HL-60 (cell line): Measurements from ENCODE around the gene SPSB4.

Source experiments
- DNase-seq, 2 experiments: peaks; one replicate each; pipeline ENCODE4 v3.0.0-alpha.2; 2010 to 2020; ENCODE audit warnings: low read depth in 1 of 2, low spot score in 1 of 2
- H3K27ac ChIP-seq: fragments of 250-450 bp; sonication (Bioruptor Pico); replicated peaks from 2 replicates; pipeline ENCODE4 v1.5.1; 2020; ENCODE audit warnings: mild to moderate bottlenecking, moderate library complexity
- H3K27me3 ChIP-seq: fragments of 250-450 bp; sonication (Bioruptor Pico); 2 replicates; pipeline ENCODE4 v1.5.1; 2021; ENCODE audit warnings: mild to moderate bottlenecking, moderate library complexity; ENCODE audit not compliant: insufficient read depth, poor library complexity, severe bottlenecking
- H3K4me3 ChIP-seq: replicated peaks from 2 replicates; pipeline ENCODE4 v1.5.1; 2011; ENCODE audit warnings: mild to moderate bottlenecking, control low read depth, low read length; ENCODE audit not compliant: insufficient read depth
- GABPA ChIP-seq: IDR thresholded peaks from 2 replicates; pipeline ENCODE4 v1.6.1; 2012; ENCODE audit warnings: low read depth
- POLR2AphosphoS5 ChIP-seq: IDR thresholded peaks from 2 replicates; pipeline ENCODE4 v1.6.1; 2012; ENCODE audit warnings: low read depth
- REST ChIP-seq: IDR thresholded peaks from 2 replicates; pipeline ENCODE4 v1.6.1; 2012; ENCODE audit warnings: low read depth; ENCODE audit not compliant: insufficient replicate concordance
- SPI1 ChIP-seq: IDR thresholded peaks from 2 replicates; pipeline ENCODE4 v1.6.1; 2012; ENCODE audit warnings: low read depth, mild to moderate bottlenecking, borderline replicate concordance
- TF ChIP-seq, protein P1 (sequence below): IDR thresholded peaks from one replicate; pipeline ENCODE4 v1.5.1; 2011; ENCODE audit warnings: low read length, control low read depth, inconsistent platforms; ENCODE audit not compliant: insufficient read depth

Gene SPSB4

DNA sequence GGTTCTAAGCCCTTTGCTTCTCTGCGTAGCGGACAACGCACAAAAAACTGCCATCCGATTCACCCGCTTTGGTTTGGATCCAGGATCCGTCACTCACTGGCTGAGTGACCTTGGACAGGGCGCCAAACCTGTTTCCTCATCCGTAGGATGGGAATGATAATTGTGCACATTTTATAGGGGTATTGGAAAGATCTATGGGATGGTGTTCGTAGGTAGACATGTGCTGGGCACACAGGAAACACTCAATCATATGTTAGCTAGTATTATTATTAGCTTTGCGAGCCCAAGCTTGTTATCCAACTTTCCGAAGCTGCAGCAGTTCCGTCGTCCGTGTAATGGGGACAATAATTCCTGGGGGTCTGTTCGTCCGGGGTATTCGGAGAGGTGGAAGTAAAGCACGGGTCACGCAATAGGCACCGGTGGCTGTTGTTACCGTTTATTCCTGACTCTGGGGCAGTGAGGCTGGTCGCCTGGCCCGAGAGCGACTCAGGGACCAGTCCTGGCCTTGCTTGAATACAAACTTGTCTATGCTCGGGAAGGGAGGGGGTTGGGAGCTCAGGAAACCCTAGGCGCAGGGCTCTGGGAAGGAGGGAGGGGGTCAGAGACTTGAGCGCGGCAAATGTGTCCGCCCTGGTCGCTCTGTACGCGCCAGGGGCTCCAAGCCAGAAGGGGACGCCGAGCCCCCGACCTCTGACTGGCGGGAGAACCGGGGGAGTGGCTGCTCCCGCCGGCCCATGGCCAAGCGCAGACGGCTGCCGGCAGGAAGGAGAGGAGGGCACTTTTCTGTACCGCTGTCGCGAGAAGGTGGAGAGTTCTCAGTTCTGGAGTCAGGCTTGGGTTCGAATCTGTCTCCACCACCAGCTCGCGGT lies 1.3 kb downstream of the SPSB4 start:
- Histone ChIP-seq H3K27me3 (peaks cover 47% of the 10 kb centered on the region), H3K27ac (no peak overlapping the region), H3K4me3 (no peak overlapping the region)
- TF ChIP-seq SPI1 (no peak), REST (no peak), GABPA (no peak), POLR2AphosphoS5 (no peak)
- TF ChIP-seq, protein P1, sequence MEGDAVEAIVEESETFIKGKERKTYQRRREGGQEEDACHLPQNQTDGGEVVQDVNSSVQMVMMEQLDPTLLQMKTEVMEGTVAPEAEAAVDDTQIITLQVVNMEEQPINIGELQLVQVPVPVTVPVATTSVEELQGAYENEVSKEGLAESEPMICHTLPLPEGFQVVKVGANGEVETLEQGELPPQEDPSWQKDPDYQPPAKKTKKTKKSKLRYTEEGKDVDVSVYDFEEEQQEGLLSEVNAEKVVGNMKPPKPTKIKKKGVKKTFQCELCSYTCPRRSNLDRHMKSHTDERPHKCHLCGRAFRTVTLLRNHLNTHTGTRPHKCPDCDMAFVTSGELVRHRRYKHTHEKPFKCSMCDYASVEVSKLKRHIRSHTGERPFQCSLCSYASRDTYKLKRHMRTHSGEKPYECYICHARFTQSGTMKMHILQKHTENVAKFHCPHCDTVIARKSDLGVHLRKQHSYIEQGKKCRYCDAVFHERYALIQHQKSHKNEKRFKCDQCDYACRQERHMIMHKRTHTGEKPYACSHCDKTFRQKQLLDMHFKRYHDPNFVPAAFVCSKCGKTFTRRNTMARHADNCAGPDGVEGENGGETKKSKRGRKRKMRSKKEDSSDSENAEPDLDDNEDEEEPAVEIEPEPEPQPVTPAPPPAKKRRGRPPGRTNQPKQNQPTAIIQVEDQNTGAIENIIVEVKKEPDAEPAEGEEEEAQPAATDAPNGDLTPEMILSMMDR, result no peak
- no peak for DNase-seq

GRCh38 chr3:141055136-141055535 lies 4.0 kb downstream of the SPSB4 start:
- no peak overlapping the region for H3K4me3 ChIP-seq
- no peak overlapping the region for H3K27ac ChIP-seq
- no peak for DNase-seq
- H3K27me3 ChIP-seq, result peaks cover 30% of the 10 kb centered on the region
- TF ChIP-seq REST, result no peak
- TF ChIP-seq POLR2AphosphoS5, result no peak
- TF ChIP-seq, protein P1, result no peak
- no peak for TF ChIP-seq SPI1
- TF ChIP-seq GABPA, result no peak

DNA sequence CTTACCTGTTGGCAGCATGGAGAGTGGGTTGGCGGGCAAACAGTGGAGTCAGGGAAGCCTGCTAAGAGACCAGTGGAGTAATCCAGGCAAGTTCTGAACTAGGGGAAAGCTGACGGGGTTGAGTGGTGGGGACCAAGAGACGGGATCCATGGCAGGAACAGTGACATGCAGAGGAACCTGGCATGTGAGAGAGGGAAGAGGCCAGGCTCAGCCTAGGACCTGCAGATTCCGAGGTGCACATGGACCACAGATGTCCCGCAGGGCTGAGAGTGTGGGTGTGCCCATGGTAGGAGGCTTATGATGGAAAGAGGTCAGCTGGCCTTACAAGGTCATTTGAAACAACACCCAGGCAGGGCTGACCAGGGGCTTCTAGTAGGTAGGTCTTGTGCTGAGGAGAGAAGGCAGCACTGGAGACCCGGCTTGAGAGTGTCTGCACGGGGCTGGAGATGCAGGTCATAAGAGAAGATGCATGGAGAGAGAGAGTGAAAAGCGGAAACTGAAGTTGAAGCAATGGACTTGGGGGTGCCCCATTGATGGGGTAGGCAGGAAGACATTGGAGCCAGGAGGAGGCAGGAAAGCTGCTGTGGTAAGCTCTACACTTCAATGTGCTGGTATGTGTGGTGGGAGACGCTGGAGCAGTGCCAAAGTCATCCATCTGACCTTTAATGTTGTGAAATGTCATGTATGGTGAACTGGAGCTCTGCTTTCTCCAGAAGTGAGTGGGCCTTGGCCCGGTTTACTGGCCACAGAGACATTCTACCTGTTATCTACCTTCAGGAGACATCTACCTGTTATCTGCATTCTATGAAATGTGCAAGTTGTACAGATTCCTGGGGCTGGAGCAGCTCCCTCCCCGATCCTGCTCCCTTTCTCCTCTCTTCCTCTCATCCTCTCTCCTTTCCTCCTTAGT lies 4.6 kb downstream of the SPSB4 start:
- Histone ChIP-seq H3K4me3 (no peak overlapping the region), H3K27me3 (peaks cover 23% of the 10 kb centered on the region), H3K27ac (no peak overlapping the region)
- no peak for DNase-seq
- no peak for TF ChIP-seq REST
- no peak for TF ChIP-seq POLR2AphosphoS5
- TF ChIP-seq GABPA, result no peak
- TF ChIP-seq, protein P1, result no peak
- TF ChIP-seq SPI1, result no peak
